SK-N-SH (cell line): ENCODE data around the gene PISD.

ENCODE experiments used
- CTCF ChIP-seq: fragments of 200-600 bp; sonication (generic); IDR thresholded peaks from 2 replicates; pipeline ENCODE4 v1.6.1; 2017; ENCODE audit warnings: antibody characterized with exemption, mild to moderate bottlenecking, moderate library complexity
- ELF1 ChIP-seq: IDR thresholded peaks from 2 replicates; pipeline ENCODE4 v1.4.0; 2012
- EP300 ChIP-seq, 2 experiments: IDR thresholded peaks; 2 replicates each; pipeline versions ENCODE4 v1.4.0 to v1.6.1; 2012; ENCODE audit warnings: borderline replicate concordance in 1 of 2, low read depth in 1 of 2, low read length in 1 of 2
- EZH2phosphoT487 ChIP-seq: fragments of 200-600 bp; sonication (generic); IDR thresholded peaks from 2 replicates; pipeline ENCODE4 v1.6.1; 2017; ENCODE audit warnings: low read depth, mixed run types, mild to moderate bottlenecking, antibody characterized with exemption, moderate library complexity, borderline replicate concordance
- FOXM1 ChIP-seq: IDR thresholded peaks from 2 replicates; pipeline ENCODE4 v1.4.0; 2012; ENCODE audit warnings: low read depth, mild to moderate bottlenecking
- POLR2AphosphoS5 ChIP-seq: IDR thresholded peaks from 2 replicates; pipeline ENCODE4 v1.6.1; 2012; ENCODE audit warnings: low read depth, low read length
- REST ChIP-seq: IDR thresholded peaks from 2 replicates; pipeline ENCODE4 v1.6.1; 2012; ENCODE audit warnings: mild to moderate bottlenecking, low read depth, low read length, moderate library complexity
- SMC3 ChIP-seq: IDR thresholded peaks from 2 replicates; pipeline ENCODE4 v1.6.1; 2012; ENCODE audit warnings: low read depth, low read length, improper control_type of control experiment
- USF1 ChIP-seq: IDR thresholded peaks from 2 replicates; pipeline ENCODE4 v1.4.0; 2012; ENCODE audit warnings: low read depth, borderline replicate concordance
- USF2 ChIP-seq: fragments of 150-350 bp; IDR thresholded peaks from 2 replicates; pipeline ENCODE4 v1.6.1; 2017; ENCODE audit warnings: antibody characterized with exemption, low read length, low read depth, borderline replicate concordance
- YY1 ChIP-seq: IDR thresholded peaks from 2 replicates; pipeline ENCODE4 v1.4.0; 2012; ENCODE audit warnings: low read depth, mild to moderate bottlenecking
- ZBTB33 ChIP-seq: IDR thresholded peaks from 2 replicates; pipeline ENCODE4 v1.4.0; 2012; ENCODE audit warnings: low read depth, borderline replicate concordance

GRCh38 chr22:31569126-31569525 lies 92.9 kb downstream of the PISD start:
- no peak for TF ChIP-seq EZH2phosphoT487
- TF ChIP-seq USF1 = no peak
- TF ChIP-seq ELF1 = no peak
- TF ChIP-seq CTCF = no peak
- TF ChIP-seq REST = no peak
- TF ChIP-seq USF2 = no peak
- no peak for TF ChIP-seq POLR2AphosphoS5
- TF ChIP-seq FOXM1 = no peak
- no peak for TF ChIP-seq YY1
- TF ChIP-seq SMC3 = no peak
- TF ChIP-seq EP300 (IDR thresholded peaks at IDR 0.05; ENCODE audit: borderline replicate concordance in 1 of 2, low read depth in 1 of 2, low read length in 1 of 2) = no peak
- TF ChIP-seq ZBTB33 = no peak
